NK-92 treated with Interleukin-12 subunit alpha and Interleukin-12 subunit beta, amount 100 ng/mL, for 24 hours (cell line): ENCODE results near the gene NTRK2.
"Not testable (repeated sequence)": the region's sequence is repeated elsewhere in the genome, so short reads cannot be mapped to it uniquely, and the experiment has no call there.

ENCODE experiments used
- DNase-seq: peaks from one replicate; lab custom pipeline; 2025; lab: John Stamatoyannopoulos, UW

Gene NTRK2

DNA sequence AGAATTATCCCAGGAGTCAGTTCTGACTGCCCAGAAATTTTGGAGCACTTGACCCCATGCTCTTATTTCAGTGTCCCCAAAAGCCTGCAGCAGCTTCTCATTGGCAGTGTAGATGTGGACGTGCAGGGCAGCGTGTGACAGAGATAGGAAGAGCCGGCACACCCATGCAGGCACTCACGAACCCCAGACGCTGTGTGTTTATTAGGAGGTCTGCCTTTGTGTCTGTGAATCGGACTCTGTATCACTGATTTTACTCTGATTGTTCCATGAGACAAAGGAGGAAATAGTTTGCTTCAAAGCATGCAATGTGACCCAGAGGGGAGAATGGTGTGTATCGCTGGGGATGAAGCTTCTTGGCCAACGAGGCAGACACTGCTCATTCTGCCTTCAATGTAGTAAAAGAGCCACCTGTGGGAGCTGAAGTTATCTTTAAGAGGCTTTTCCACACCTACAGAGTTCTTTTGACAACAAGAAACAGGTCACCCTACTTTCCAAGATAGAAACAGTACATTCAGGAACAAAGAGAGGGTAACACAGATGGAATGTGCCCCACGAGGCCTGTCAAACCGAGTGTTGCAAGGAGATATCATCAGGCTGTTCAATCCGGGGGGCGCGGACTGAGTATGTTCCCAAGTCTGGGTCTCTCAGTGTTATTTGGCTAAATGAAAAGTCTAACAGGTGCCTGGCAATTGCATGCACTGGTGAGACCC lies 224.0 kb downstream of the NTRK2 start:
- no peak for DNase-seq

DNA sequence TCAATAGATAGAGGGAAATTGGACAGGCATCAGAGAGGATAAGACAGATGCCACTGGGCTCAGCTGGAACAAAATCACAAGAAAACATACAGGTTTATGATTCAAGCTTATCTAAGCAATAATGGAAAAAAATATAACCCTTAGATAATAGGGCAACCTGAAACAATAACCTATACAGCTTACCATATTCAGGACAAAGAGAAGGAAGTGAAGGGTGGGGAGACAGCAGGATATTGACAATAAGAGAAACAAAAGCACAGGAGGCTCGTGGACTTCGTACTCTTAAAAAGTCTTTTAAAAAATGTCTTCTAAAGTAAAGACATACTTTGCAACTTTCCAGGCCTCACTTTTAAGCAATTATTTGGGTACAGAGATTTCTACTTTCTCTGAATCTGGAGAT lies 225.3 kb downstream of the NTRK2 start:
- DNase-seq, result no peak

DNA sequence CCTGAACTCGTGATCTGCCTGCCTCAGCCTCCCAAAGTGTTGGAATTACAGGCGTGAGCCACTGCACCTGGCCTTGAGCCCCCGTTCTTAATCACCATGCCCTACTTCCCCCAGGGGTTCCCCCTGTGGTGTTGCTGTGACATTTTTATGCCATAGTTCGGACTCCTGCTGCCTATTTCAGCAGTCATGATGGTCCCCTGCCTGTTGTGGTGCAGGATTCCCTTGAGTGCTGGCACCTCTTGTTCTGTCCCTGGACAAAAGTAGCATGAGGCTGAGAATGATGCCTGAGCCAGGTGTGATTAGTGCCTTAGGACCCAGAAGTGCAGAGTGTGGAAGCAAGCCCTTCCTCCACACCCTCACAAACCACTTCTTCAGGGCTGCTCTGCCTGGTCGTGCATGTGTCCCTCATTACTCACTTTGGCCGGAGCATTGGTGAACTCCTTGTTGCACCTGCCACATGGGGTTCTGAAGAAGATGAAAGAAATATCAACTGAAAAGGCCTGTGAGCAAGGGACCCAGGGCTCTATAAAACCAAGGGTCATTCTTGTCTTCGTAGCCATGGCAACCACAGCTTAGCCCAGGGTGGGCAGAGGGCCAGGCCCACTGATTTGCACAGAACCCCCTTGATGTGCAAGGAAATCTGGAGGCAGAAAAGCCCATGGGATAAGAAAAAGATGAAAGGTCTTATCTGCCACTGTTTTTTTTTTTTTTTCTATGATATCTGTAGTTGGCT lies 228.0 kb downstream of the NTRK2 start:
- no peak for DNase-seq

DNA sequence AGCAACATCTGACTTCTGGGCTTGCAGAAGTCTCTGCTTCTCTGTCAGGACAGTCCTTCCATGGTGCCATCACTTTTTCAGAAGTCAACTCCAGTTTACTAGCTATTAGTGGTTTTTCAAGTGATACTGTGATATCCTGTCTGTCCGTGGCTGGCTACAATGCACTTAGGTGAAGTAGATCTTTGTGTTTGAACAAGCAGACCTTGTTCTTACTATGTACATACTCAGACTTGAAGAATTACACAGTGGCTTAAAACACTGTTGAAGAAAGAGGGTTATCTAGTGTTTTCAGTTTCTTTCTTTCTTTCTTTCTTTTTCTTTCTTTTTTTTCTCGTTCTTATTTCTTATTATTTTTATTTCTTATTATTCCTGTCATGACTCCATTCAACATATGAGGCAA lies 228.7 kb downstream of the NTRK2 start:
- DNase-seq, result no peak

DNA sequence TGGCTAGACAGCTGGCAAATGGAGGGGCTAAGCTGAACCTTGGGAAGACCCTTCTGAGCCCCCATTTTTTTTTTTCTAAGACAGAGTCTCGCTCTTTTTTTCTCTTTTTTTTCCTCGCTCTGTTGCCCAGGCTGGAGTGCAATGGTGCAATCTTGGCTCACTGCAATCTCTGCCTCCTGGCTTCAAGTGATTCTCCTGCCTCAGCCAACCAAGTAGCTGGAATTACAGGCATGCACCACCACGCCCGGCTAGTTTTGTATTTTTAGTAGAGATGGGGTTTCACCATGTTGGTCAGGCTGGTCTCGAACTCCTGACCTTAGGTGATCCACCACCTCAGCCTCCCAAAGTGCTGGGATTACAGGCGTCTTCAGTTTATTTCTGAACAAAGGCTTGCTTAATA lies 229.1 kb downstream of the NTRK2 start:
- DNase-seq, result not testable (repeated sequence)

DNA sequence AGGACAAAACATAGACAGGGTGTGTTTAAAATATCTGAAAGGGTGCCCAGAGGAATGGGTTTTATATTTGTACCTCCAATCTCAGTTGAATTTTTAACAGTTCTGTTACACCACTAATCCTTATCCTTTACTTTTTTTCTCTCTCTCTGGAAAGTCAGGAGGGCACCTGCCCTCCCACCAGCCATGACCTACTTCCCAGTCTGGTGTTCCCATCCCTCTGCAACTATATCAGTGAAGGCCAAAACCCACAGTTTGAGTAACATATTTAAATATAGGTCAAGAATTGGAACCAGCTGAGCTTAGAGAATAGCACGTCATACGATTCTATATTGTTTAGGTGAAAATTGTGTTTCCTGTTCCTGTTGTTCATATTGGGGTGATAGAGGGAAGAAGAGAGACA lies 229.8 kb downstream of the NTRK2 start:
- no peak for DNase-seq

DNA sequence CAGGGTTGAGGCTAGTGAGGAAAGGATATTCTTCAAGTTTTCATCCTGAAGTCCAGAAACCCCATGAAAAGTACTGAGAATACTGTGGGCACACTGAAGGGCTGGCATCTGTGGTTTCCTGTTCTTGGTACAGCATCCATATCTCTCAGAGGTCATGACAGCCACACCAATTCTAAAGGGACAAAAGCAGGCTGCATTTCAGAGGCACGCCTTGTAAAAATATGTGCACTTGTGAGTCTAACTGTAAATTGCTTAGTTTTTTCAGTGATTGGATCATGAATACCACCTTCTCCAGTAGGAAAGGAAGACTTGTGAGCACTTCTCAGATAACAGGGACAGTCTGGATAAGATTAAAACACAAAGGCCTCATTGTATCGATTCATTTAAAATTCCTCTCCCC lies 230.9 kb downstream of the NTRK2 start:
- no peak for DNase-seq

DNA sequence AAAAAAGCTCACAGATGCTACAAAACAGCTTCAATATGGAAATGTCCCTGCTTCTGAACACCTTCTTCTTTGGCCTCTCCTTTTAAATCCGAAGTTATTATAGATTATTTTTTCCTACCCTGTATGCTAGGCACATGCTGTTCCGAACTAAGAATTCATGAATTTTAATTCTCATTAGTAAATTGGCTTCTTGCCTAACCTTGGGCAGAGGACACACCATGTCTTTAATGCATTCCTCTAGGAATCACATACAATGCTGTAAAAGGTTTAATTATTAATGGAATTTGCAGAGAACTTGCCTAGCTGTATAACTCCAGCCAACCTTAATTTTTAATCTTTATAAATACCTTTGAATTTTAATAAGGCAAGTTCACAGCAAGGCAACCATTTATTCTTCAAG lies 234.4 kb downstream of the NTRK2 start:
- DNase-seq, result no peak

DNA sequence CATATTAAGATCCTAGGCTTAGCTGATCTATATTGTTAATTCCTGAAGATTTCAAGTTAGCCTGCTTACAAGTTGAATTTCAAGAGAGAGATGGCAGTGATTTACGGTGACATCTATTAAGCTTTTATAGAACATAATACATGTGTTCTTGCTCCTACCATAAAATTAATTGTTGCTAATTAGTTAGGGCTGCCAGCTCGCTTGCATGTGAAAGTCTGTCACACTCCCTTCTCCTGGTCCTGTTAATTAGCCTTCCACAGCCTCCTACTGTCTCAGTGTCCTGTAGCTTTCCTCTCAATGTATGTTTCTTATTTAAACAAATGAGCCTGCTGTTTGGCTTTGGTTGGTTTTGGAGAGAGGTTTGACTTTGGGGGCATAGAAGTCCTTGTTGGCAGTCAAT lies 247.2 kb downstream of the NTRK2 start:
- DNase-seq, result no peak

DNA sequence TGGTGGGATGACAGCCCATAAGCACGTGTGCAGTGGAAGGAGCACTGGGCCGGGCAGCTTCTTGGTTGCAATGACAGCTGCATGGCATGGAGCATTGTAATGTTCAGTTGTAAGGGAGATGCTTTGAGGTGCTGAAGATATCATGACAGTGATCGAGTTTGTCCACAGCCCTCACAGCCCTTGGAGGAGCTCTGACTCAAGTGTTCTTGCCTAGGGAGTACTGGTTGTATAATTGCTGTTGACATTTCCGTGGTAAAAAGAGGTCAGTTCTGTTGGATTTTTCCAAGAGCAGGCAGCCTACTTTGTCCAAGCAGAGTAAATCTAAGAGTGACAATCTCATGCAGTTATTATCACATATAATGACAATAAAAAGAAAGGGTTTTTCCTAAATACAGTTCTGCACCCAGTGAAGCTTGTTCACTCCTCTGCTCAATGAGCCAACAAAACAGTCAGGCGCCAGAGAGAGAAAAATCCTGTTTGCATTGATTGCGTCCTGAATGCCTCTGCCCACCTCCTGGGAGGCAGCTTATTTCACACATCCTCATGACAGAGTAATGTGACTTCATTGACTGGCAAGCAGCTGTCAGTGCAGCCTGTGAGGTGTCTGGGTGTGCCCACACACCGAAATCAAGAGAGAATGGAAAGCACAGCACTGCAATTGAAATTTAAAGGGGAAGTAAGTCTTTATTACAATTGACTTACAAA lies 248.0 kb downstream of the NTRK2 start:
- DNase-seq, result no peak

DNA sequence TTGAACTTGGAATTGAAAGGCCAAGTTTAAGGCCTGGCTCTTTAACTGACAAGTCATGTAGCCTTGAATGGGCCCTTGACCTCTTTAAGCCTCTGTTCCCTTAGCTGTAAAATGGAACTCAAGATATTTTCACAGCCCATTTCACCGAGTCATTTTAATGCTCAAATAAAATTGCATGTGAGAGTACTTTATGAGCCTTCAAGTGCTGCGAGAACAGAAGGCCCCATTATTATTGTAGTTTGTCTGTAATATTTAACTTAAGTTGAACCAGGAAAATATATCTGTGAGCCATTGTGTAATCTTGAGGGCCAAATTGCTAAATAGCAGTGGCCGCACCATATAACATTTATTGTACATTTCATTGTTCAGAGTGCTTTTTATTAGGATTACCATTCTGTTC lies 249.9 kb downstream of the NTRK2 start:
- no peak for DNase-seq

DNA sequence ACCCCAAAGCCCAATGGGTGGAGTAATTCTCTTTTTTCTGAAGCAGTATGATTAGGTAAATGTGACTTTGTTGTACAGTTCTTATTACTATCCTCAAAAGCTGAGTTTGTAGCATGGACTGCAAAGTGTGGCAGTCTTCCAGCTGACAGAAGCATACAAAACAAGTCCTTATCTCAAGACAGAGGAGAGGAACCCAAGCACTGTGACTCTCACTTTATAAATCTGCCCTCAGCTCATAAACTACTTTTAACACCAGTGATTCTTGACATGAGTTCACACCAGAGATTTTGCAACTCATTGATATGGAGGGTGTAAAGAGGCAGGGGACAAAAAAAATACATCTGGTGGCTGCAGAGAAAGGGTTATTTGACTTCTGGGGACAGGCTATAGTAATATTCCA lies 251.6 kb downstream of the NTRK2 start:
- no peak for DNase-seq

DNA sequence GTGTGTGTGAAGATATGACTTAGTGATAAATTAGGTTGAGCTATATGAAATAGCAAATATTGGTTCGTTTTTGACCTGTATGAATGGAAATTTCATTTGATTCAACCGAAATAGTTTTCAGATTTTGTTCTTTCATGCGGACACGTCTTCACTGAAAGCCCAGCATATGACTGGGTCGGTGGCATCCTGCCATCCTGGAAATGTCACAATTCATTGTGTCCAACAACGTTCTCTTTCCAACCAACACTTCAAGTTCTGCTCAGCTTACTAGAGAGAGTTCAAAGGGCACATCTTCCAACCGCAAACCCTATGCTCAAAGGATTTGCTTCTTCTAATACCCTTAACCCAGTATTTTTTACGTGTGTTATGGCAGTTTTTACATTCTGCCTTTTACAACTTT lies 252.5 kb downstream of the NTRK2 start:
- DNase-seq, result no peak

DNA sequence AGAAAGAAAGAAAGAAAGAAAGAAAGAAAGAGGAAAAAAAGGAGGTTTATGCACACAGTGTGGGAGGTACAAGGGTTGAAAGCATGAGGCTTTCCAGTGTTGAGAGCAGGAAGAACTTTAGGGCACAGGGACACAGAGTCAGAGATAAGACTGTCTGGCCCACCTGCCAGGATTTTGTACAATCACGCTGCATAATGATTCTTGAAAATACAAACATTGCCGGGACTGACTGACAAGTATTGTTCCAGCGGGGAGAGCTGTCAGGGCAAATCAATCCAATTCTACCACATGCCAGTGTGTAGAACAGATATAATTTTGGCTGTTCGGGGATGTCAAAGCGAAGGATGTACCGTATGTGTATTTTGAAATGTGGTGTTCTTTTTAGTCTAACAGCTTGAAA lies 254.7 kb downstream of the NTRK2 start:
- no peak for DNase-seq

DNA sequence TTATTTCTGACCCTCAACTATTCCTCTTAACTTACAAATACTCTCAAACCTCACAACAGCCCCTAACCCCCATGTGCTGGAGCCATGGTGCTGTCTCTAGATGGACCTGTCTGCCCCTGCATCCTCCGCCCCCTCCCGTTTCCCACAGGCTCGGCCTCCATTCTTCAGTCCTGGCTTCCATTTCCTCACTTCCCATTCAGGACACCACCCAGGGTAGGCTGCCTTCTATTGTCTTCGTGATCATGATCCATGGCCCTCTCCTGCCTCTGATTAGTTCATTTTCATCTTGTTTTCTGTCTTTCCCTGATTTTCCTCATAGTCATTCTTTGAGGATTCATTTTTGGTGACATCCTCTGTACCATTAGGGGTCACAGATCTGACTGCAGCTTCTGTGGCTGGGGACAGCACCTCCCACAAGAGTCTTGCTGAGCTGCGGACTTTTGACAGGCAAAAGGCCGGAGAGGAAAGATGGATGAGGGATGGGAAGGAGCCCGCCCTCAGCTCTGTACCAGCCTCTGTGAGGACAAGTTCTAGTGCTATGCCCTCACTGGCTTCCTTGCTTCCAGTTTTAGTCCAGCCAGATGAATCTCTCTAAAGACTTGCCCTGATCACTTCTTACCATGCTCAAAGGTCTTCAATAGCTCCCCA lies 255.8 kb downstream of the NTRK2 start:
- DNase-seq, result no peak

DNA sequence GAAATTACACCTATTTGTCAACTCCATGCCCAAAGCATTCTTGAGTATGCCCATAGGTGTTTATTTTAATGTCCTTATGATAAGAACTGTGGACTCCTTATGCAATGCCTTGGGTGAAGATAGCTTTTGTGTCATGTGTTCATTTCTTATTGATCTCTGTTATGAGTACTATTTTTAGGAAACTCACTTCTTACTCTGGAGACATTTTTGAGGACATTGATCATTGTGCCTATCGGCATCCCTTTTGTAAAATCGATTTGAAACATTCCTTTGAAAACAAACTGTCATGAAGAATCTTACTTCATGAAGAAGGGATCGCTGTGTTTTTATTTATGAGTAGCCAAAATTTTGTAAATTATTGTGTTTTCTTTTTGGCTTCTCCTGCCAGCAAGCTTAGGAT lies 257.3 kb downstream of the NTRK2 start:
- no peak for DNase-seq

DNA sequence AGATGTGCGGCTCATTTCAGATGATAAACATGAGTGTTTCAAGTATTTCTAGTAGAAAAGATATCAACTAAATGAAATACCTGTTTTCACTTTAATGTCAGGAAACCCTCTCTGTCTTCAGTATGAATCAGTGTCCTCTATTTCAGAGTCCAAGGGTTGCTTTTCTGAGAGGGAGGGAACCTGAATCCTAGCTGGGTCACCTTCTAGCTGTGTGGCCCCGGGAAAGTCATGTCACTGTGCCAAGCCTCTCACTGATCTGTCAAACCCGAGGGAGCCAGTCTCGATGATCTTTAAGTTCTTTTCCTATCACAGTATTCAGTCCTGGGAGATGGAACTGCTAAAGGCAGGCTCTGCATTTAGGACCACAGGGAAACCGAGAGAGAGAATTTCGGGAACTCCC lies 258.9 kb downstream of the NTRK2 start:
- no peak for DNase-seq

DNA sequence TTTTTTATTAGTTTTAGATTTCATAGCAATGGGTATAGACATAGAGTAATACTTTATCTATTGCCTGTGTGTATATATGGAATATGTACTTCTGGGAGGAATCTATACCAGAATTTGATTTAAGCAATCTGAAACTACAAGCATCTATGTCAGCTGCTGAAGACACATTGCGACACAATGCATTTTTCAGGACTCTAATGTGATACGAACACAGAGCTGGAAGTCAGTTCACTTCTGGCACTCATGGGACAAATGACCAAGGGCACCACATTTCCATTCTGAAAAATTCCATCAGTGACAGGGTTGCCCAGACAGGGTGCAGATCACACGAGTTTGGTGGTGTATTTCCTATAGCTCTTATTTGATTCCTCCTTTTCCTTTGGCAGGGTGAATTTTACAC lies 259.5 kb downstream of the NTRK2 start:
- DNase-seq, result no peak

DNA sequence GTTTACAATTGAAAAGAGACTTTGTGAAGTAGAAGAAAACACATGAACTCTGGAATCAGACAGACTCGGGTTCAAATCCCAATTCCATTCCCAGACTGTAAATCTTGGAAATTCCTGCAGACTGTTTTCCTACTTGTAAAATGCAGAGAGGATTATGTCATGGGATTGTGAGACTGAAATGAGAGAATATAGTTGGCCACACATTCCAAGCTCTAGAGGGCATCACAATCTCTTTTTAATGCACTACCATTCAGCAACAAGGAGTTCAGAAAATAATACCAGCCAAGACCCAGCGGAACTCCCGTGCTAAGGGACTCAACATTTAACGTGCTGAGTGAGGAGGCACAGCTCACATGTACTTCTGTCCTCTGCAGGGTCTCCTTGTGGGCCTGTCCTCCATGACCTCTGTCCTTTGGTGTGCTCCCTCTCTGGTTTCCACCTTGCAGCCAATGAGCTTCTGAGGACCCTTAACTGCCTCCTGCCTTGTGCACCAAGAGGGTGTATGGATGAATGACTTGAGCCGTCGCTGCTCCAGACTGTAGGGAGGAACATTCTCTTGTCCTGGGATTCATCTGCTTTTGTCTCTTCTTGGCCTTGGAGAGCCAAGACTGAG lies 263.5 kb downstream of the NTRK2 start:
- DNase-seq, result no peak

DNA sequence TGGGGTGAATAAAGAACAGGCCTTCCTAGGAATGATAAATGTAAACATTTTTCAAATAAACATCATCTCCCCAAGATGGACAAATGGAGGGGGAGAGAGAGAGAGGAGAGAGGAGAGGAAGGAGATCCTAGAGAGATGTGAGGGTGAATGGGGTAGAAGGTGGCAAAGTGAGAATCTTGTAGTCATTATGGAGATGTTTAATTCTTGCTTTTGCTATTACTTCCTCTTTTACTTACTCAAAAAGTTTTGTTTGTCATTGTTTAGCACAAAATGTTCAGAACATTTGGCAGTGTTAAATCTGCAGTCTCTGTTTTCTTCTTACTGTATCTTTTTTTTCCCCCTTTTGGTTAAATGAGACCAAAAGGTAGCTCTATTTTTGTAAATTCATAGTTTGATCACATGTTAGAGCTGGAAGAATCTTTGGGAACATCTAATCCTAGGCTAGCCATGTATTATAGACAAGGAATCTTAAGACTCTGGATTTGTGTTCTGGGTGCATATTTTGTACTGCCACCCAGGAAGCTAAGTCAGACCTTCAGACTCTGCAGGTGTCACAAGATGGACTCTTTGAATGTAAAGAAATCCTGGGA lies 266.1 kb downstream of the NTRK2 start:
- no peak for DNase-seq

DNA sequence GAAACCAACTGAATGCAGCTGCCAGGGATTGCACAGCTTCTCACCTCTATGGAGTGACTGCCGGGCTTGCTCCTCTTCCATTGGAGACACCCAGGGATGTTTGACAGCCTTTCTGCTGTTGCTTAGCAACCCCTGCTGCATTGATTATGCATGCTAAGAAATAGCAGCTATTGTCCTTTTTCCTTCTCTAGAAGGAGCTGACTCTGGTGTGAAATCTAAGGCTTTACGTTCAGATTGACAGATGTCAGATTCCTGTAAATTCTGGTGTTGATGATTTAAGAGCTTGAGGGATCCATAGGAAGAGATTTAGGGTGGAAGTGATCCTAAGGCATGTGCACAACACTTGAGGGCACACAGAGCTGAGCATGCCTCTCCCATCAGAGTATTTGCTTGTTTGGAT lies 267.7 kb downstream of the NTRK2 start:
- DNase-seq, result no peak

DNA sequence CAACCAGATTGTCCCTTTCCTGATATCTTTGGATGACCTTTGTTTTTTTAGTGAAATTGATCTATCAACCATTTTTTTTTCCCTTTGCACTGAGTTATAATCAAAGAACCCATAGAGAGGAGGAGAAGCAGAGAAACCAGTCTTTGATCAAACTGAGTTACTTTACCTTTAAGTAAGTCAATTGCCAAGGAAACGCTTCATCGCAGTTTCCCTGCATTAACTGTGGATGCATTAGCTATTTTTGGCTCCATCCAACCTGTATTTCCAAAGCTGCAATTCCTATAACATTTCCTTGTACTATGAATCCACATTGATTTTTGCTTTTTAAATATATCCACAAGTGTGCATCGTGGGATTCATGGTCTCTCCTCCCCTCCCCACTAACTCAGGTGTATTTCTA lies 268.1 kb downstream of the NTRK2 start:
- DNase-seq, result no peak
